Esophagus muscularis mucosa (tissue), 4 donors: ENCODE results near the gene C10orf88. TPM values are rescaled to one million over a fixed set of nuclear protein-coding genes. Genes with fewer than 3 reads are reported as not detected.

ENCODE experiments used
- DNase-seq: peaks from one replicate; pipeline ENCODE4 v3.0.0-alpha.2; 2017; ENCODE audit errors: extremely low spot score
- H3K27ac ChIP-seq, 4 donors: fragments of 200-600 bp; sonication (generic); replicated peaks in 1 of 4; 1 replicate in 3 of 4; 2 replicates in 1 of 4; pipeline ENCODE4 v1.5.1; 2016 to 2019; ENCODE audit warnings: mild to moderate bottlenecking in 1 of 4
- H3K27me3 ChIP-seq, 4 donors: fragments of 200-600 bp; sonication (generic); one replicate each; pipeline versions ENCODE4 v1.5.1 to v1.6.0; 2016 to 2019
- H3K36me3 ChIP-seq, 4 donors: fragments of 200-600 bp; sonication (generic); one replicate each; pipeline ENCODE4 v1.5.1; 2016 to 2019
- H3K4me1 ChIP-seq, 4 donors: fragments of 200-600 bp; sonication (generic); one replicate each; pipeline ENCODE4 v1.5.1; 2016 to 2019
- H3K4me3 ChIP-seq, 4 donors: fragments of 200-600 bp; sonication (generic); 1 replicate in 2 of 4; 2 replicates in 2 of 4; pipeline ENCODE4 v1.5.1; 2016 to 2019; ENCODE audit warnings: mild to moderate bottlenecking in 4 of 4, moderate library complexity in 1 of 4
- H3K9me3 ChIP-seq, 4 donors: fragments of 200-600 bp; sonication (generic); 1 replicate in 3 of 4; 2 replicates in 1 of 4; pipeline ENCODE4 v1.5.1; 2016 to 2019
- EP300 ChIP-seq: sonication (generic); formaldehyde crosslinking; IDR thresholded peaks from one replicate; pipeline ENCODE4 v1.6.1; 2017; ENCODE audit warnings: antibody characterized with exemption
- POLR2A ChIP-seq: fragments of 450-650 bp; IDR thresholded peaks from one replicate; pipeline ENCODE4 v1.6.1; 2017; ENCODE audit warnings: antibody characterized with exemption, moderate library complexity, mild to moderate bottlenecking, low read depth
- POLR2AphosphoS5 ChIP-seq, 2 donors: sonication (generic); formaldehyde crosslinking; IDR thresholded peaks; one replicate each; pipeline ENCODE4 v1.6.1; 2017; ENCODE audit warnings: antibody characterized with exemption in 2 of 2
- intact Hi-C: fragments of 100-400 bp; cut with DNase I; formaldehyde crosslinking; loops from one replicate; pipeline ENCODE4 v1.15.1; 2023
- total RNA-seq, 4 donors: library from RNA; depleted of rRNA; stranded (reverse); fragments of >200 nt; gene quantifications; one replicate each; pipeline versions ENCODE4 v1.1.0 to v1.2.1, GENCODE V29; 2016
- TF ChIP-seq, protein P1 (sequence below), 3 experiments: fragments of 200-600 bp in 2 of 3; fragments of 450-650 bp in 1 of 3; sonication (generic) in 2 of 3; IDR thresholded peaks; one replicate each; pipeline ENCODE4 v1.5.1; 2017 to 2019; ENCODE audit warnings: antibody characterized with exemption in 3 of 3, mild to moderate bottlenecking in 2 of 3, moderate library complexity in 1 of 3

C10orf88 gene
- total RNA-seq, 4 donors from 2014 or later, result 5.5 to 7.3 (median 5.9) TPM

DNA sequence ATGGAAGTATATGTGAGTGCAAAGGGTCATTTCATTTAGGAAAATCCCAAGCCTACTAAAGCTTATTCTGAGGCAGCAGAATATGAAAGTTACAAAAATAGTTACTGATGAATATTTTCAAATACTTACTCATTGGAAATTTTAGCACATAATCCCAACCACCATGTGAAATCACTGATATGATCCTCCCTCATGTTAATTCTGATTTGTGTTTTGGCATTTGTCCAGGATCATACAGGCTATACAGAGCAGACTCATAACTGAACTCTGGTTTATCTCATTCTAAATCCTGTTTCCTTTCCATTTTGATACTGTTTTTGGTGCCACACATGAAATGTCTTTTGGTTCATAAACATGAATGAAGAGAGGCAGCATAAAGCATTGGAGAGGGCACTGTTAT is 71.3 kb downstream of the C10orf88 start:
- DNase-seq, result no peak
- no peak overlapping the region for H3K27ac ChIP-seq

More for the DNA sequence above, 71.3 kb downstream of the C10orf88 start:
- no peaks in the 10 kb centered on the region for H3K36me3 ChIP-seq
- H3K27me3 ChIP-seq, result no peaks in the 10 kb centered on the region
- intact Hi-C loops, result no loop called here
- TF ChIP-seq EP300, result no peak
- TF ChIP-seq POLR2AphosphoS5 (IDR thresholded peaks at IDR 0.05), result no peak
- TF ChIP-seq POLR2A, result no peak
- TF ChIP-seq, protein P1, sequence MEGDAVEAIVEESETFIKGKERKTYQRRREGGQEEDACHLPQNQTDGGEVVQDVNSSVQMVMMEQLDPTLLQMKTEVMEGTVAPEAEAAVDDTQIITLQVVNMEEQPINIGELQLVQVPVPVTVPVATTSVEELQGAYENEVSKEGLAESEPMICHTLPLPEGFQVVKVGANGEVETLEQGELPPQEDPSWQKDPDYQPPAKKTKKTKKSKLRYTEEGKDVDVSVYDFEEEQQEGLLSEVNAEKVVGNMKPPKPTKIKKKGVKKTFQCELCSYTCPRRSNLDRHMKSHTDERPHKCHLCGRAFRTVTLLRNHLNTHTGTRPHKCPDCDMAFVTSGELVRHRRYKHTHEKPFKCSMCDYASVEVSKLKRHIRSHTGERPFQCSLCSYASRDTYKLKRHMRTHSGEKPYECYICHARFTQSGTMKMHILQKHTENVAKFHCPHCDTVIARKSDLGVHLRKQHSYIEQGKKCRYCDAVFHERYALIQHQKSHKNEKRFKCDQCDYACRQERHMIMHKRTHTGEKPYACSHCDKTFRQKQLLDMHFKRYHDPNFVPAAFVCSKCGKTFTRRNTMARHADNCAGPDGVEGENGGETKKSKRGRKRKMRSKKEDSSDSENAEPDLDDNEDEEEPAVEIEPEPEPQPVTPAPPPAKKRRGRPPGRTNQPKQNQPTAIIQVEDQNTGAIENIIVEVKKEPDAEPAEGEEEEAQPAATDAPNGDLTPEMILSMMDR (IDR thresholded peaks at IDR 0.05), result no peak
- no peak overlapping the region for H3K4me3 ChIP-seq
- peaks cover 10 to 23% (median 17%) of the 10 kb centered on the region in 4 donors for H3K4me1 ChIP-seq
- H3K9me3 ChIP-seq, result no peaks in the 10 kb centered on the region

Other genes starting within 250 kb of the C10orf88 start
- gene CUZD1, start 108.4 kb downstream of the C10orf88 start, total RNA-seq, result under 1 TPM; 0.17 to 0.63 (median 0.43) TPM
- gene FAM24B, start 74.6 kb downstream of the C10orf88 start, total RNA-seq, result 1 to 10 TPM in 3 of 4 donors, not detected in 1; 1.2 to 3.1 (median 2.7) TPM
- not detected for gene FAM24A, start 43.6 kb downstream of the C10orf88 start, total RNA-seq
- 1 to 10 TPM; 1.4 to 3.3 (median 2.7) TPM for gene PSTK, start 26.2 kb upstream of the C10orf88 start, total RNA-seq
- gene IKZF5, start 54.6 kb upstream of the C10orf88 start, total RNA-seq, result 10 to 100 TPM in 1 of 4 donors, 1 to 10 TPM in 3; 5.7 to 12.0 (median 7.2) TPM
- gene ACADSB, start 54.8 kb upstream of the C10orf88 start, total RNA-seq, result 10 to 100 TPM; 12.9 to 19.1 (median 14.0) TPM
- gene HMX3, start 181.7 kb upstream of the C10orf88 start, total RNA-seq, result not detected
- gene HMX2, start 193.9 kb upstream of the C10orf88 start, total RNA-seq, result not detected
- 10 to 100 TPM; 67.9 to 90.1 (median 78.8) TPM for gene BUB3, start 200.2 kb upstream of the C10orf88 start, total RNA-seq